Esophagus muscularis mucosa (tissue), 4 donors: Measurements from ENCODE around the gene TIMM23B.
"Not testable (repeated sequence)": the region's sequence is repeated elsewhere in the genome, so short reads cannot be mapped to it uniquely, and the experiment has no call there.

Source experiments
- CTCF ChIP-seq, 3 experiments: fragments of 200-600 bp in 2 of 3; fragments of 450-650 bp in 1 of 3; sonication (generic) in 2 of 3; IDR thresholded peaks; one replicate each; pipeline ENCODE4 v1.5.1; 2017 to 2019; ENCODE audit warnings: antibody characterized with exemption in 3 of 3, mild to moderate bottlenecking in 2 of 3, moderate library complexity in 1 of 3
- EP300 ChIP-seq: sonication (generic); formaldehyde crosslinking; IDR thresholded peaks from one replicate; pipeline ENCODE4 v1.6.1; 2017; ENCODE audit warnings: antibody characterized with exemption
- POLR2A ChIP-seq: fragments of 450-650 bp; IDR thresholded peaks from one replicate; pipeline ENCODE4 v1.6.1; 2017; ENCODE audit warnings: antibody characterized with exemption, moderate library complexity, mild to moderate bottlenecking, low read depth
- POLR2AphosphoS5 ChIP-seq, 2 donors: sonication (generic); formaldehyde crosslinking; IDR thresholded peaks; one replicate each; pipeline ENCODE4 v1.6.1; 2017; ENCODE audit warnings: antibody characterized with exemption in 2 of 2

- TF ChIP-seq CTCF (IDR thresholded peaks at IDR 0.05); EP300; POLR2A; POLR2AphosphoS5 (IDR thresholded peaks at IDR 0.05): not testable (repeated sequence)
Measured at GRCh38 chr10:50014024-50014423, 72.2 kb downstream of the TIMM23B start.
